HS-5 (cell line): ENCODE results near the gene TK2.
A peak's percentile ranks its signal among the peaks of the same experiment; 100 is the strongest.
"Not testable (repeated sequence)": the region's sequence is repeated elsewhere in the genome, so short reads cannot be mapped to it uniquely, and the experiment has no call there.

Source experiments
- DNase-seq: peaks from one replicate; pipeline ENCODE4 v3.0.0-alpha.2; 2012; ENCODE audit warnings: low read depth

Gene TK2

DNA sequence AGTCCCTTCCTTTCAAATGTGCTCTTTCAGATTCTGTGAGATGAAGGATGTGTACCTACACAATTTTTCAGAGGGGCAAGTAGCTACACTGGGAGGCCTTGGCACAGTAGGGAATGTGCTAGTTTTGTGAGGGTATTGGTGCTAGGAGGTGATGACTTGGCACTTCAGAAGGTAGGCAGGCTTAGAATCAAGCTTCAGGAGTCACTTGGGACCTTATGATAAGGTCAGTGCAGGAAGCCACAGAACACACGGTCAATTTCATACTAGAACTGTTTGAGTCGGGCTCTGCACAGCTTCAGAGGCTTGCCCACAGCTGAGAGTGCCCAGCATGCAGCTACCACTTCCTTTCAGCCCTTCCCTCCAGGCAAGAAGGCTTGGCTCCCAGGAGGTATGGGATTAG lies 22.4 kb upstream of the TK2 start:
- no peak for DNase-seq

DNA sequence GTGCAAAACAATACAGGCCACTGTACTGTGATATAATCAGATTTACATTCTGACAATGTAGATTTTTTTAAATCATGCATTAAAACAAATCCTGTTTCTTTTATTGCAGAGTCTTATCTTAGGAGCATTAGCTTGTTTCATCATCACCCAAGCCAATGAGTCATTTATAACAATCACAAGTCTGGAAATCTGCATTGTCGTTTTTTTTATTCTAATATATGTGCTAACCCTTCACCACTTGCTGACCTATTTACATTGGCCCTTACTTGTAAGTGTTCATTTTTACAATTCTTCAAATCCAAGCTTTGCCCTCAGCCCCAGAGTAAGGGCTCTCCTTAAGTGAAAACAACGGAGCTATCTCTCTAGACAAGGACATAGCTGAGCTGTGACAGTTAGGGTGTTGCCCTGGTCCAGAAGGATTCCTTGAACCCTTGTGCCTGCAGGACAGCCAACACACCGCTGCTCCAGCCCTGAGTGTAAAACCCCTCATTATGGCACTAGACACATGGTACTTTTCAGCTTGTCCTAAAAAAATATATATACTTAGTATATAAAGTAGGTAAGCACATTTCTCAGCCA lies 20.0 kb upstream of the TK2 start:
- DNase-seq = no peak

DNA sequence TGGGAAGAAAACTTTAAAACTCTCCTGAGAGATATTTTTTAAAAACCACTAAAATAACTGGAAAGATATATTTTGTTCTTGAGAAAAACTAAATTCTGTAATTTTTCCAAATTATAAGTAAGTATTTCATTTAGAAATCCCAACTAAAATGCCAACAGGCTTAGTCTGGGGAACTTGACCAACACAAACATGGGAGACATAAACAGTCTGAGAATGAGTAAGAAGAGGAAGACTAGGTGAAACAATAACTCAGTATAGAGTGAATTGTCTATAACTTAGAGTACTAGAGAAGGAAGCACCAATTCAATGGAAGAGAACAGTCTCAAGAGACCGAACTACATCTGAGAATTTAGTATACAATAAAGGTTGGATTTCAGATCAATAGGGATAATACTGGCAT lies 19.2 kb upstream of the TK2 start:
- no peak for DNase-seq

DNA sequence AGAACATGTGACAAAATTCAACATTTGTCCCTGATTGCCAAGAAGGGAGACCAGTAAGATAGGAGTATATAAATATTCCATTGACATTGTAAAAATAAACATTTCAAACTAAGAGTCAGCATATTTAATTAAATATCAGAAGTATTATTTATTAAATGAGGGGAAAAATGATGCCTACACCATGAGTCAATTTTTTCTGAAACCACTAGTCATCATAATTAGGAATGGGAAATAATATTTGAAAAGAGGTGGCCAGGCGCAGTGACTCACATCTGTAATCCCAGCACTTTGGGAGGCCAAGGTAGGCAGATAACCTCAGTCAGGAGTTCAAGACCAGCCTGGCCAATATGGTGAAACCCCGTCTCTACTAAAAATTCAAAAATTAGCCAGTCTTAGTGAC lies 18.4 kb upstream of the TK2 start:
- no peak for DNase-seq

DNA sequence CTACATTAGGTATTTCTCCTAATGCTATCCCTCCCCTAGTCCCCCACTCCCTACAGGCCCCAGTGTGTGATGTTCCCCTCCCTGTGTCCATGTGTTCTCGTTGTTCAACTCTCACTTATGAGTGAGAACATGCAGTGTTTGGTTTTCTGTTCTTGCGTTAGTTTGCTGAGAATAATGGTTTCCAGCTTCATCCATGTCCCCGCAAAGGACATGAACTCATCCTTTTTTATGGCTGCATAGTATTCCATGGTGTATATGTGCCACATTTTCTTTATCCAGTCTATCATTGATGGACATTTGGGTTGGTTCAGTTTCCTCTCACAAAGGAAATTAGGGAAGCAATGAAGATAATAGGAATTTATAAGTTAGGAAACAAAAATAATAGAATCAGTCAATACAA lies 17.3 kb upstream of the TK2 start:
- DNase-seq = not testable (repeated sequence)

DNA sequence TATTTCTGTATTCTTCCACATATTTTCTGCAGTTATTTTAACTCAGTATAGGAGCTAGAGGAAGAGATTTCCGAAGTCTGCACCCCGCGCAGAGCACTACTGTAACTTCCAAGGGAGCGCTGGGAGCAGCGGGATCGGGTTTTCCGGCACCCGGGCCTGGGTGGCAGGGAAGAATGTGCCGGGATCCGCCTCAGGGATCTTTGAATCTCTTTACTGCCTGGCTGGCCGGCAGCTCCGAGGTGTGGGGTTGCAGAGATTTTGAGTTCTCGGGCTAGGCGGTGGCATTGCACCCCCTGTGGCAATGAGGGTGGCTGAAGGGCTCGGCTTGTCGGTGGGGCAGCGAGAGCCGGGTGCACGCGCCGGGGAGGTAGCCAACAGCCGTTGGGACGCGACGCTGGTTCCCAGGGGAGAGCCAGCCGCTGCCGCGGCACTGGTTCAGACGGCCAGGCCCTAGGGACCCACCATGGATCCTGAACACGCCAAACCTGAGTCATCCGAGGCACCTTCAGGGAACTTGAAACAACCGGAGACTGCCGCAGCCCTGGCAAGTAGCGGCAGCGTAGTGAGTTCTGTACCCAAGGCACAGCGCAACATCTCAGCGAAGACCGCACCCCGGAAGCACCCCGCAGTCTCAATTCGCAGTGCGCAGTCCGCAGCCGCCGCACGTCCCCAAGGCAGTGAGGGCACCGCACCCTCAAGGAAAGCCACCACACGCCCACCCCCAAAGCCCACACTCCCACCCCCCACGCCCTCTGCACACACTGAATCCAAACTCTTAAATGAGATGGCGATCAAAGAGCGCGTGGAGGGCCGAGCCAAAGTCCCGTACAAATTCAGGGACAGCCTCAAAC lies 16.4 kb upstream of the TK2 start, which contains the start of gene CMTM1:
TSS of gene CMTM1 (plus strand) at position 389 of the 851 bp plus-strand sequence. CDS start at position 464, 75 bp downstream.
- DNase-seq = no peak

DNA sequence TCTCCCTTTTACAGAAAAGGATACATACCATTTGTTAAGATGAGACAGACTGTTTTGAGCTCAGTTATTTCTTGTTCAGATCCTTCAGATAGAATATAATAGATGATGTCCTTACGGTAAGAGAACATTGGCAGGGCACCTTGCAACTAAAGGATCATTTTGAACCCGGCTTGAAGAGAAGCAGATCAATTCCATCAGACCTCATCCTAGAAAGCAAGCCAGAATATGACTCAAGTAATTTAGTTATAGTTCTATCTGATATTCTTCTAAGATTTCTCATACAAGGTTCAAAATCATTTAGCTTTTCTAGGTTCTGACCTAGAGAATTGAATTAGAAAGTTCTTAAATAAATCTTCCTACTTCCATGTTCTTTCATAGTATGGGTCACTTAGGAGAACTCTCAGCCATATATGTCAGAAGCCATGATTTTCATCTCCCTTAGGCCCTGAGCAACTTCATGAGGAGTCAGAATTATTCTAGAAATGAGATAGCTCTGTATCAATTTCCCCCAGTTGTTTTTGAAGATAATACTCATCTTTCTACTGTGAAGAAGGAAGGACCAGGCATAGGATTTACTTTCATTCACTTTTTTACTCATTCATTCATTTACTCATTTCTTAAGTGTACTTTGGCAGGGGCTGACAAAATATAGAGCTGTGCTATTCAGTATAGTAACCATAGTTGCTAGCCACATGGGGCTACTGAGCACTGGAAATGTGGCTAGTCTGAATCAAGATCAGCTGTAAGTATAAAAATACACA lies 13.8 kb upstream of the TK2 start:
- no peak for DNase-seq

DNA sequence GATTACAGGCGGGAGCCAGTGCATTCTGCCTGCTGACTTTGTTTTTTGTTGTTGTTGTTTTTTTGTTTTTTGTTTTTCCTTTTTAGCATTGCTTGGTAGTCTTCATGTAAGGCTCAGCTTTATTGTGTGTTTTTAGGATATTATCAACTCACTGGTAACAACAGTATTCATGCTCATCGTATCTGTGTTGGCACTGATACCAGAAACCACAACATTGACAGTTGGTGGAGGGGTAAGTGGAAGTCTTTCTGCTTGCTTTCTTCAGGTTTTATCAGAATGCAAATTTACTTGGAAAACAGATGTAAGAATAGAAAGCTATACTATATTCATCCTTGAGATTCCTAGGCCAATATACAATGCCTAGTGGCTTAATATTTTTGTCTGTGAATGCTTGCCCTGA lies 13.1 kb upstream of the TK2 start:
- DNase-seq = no peak

DNA sequence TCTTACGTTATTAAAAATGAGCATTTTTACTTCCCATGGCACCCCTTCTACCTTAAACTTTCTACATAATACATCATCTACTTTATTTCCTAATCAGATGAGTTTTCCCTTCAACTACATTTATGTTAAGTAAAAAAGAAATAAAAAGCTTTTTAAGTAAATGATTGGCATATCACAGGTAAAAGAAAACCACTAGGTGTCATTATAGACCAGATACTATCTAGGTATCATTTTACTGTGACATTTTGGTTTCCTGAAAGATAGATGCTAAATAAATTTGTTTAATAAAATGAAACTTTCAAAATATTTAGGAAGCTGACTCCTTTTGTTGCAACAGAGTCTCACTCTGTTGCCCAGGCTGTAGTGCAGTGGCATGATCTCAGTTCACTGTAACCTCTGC lies 12.5 kb upstream of the TK2 start:
- no peak for DNase-seq

DNA sequence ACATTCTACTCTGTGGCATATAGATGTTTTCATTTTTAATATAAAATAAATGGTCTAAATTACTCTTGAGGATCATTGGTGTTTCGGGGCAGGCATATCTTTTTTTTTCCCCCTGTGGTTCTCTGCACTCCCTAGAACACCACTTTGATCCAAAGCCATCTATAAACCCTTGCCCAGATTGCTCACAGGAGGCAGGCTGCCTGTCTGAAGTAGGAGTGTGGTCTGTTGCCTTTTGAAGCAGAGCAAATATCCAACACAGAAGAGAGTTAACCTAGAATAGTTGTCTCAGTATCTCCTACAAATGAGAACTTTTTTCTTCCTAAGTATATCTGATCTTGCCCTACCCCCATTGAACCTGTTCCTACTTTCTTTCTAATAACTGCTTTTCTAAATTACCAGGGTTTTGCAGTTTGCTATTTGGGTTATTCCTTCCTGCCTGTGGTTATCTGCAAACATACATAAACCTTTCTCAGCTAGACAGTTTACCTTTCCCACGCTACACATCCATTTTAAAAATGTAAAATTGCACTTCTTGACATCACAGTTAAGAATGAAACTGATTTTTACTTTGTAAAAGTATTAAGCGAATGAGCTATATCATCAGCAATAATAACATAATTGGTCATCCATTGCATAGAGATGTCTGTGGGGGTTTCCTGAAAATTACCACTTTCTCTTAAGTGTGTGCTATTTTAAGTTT lies 11.6 kb upstream of the TK2 start:
- DNase-seq = no peak

DNA sequence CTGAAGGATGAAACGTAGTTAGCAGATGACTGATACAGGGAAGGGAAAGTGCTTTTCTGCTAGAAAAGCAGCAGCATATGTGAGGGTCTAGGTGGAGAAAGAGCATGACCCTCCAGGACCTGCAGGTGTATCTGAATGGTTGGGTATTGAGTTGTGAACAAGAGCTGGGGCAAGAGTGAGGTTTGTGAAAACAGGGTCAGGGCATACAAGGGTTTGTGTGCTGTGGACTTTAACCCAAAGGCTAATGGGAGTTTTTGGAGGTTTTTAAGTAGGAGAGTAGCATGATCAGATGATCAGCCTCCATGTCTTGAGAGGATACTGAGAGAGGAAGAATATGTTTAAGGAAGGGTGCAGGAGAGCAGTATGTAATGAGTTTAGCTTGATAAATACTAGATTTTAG lies 10.2 kb upstream of the TK2 start:
- no peak for DNase-seq

DNA sequence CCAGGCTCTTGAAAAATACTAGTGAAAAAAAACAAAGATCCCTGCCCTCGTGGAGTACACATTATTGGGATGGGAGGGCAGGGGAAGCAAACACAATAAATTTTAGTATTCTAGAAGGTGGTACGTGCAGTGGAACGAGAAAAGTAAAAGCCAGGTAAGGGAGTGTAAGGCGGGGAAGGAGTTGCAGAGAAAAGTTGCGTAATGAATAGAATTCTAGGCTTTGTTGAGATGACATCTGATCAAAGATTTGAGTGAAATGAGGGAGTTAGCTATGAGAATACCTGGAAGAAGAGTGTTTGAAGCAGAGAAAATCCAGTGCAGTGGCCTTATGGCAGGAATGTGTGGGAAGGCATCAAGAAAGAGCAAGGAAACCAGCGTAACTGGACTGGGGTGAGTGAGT lies 4.6 kb upstream of the TK2 start:
- no peak for DNase-seq

DNA sequence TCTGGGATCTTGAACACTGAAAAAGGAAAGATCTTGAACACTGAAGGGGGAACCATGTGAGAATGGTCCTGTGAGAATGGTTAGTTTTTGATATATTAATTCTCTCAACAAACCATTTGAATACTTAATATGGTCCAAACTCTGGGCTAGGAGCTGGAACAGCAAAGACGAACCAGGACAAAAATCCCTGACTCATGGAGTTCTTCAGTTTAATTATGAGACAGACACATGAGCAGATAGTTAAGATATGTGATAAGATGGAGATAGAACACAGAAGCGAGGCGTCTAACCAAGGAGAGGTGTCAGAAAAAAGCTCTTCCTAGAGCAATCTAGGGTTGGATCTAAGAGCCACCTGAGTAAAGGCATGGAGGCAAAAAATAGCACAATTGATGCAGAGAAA lies 4.1 kb upstream of the TK2 start:
- DNase-seq = no peak

DNA sequence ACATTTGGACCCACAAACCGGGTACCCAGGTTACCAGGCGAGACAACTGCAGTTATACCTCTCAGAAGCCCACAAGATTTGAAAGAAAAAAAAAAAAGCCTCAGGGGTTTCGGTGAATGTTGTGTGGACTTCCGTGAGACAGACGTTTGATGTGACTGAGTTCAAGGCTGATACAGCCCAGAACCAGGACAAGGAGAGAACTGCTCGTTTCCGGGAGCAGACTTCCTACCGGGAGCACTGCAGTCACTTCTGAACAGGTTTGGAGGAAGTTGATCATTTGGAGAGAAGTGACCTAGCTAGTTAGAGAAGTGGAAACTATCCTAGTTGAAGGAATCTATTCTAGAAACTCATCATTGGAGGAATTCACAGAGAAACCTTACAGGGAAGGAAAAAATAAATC lies 3.3 kb upstream of the TK2 start:
- DNase-seq = no peak

DNA sequence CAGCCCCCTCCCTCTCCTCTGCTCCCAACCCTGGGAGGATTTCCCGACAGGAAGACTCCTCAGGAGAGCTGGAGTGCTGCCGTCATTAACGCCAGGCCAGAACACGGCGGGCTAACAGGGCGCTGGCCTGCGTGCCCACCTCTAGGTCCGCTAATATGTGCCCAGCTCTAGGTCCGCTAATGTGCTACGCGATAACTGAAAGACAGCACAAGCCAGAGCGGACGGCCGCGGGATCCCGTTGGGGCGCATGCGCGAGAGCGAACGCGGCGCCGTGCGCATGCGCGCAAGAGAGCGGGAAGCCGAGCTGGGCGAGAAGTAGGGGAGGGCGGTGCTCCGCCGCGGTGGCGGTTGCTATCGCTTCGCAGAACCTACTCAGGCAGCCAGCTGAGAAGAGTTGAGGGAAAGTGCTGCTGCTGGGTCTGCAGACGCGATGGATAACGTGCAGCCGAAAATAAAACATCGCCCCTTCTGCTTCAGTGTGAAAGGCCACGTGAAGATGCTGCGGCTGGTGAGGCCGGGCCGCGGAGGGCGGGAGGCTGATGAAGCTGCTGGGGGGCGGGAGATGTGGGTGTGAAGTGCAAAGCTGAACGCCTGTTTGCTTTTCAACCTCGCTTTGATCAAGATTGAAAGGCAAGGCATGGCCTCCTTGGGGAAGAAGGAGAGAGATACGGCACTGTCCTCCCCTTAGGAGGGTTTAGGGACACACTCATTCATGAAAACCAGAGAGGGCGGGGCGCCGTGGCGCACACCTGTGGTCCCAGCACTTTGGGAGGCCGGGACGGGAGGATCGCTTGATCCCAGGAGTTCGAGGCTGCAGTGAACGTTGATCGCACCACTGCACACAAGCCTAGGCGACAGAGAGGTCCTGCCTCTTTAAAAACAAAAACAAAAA lies 2.6 kb upstream of the TK2 start, which contains the start of gene CKLF:
TSS of gene CKLF (plus strand) at position 291 of the 892 bp plus-strand sequence. CDS start at position 431, 140 bp downstream.
- DNase-seq = peak; percentile 70

DNA sequence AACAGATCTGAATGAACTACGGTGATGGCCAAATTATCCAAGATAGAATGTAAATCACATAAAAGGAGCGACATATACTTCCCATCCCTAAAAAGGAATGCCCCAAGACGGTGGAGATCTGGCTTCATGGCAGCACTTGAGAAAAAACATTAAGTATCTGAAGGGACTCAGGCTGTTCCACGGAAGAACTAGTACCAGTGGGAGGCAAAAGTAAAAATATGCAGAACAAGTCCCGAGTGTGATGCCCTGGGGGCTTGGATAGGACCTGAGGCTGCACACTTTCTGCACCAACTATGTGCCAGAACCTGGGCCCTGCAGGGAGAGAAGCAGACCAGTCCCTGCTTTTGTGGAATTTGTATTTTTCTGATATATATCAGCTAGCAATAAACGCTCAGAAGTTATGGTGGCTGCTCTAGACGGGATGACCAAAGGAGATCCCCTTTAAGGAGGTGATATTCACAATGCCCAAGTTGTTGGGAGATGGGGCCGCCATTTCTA lies 1.9 kb upstream of the TK2 start:
- no peak for DNase-seq

DNA sequence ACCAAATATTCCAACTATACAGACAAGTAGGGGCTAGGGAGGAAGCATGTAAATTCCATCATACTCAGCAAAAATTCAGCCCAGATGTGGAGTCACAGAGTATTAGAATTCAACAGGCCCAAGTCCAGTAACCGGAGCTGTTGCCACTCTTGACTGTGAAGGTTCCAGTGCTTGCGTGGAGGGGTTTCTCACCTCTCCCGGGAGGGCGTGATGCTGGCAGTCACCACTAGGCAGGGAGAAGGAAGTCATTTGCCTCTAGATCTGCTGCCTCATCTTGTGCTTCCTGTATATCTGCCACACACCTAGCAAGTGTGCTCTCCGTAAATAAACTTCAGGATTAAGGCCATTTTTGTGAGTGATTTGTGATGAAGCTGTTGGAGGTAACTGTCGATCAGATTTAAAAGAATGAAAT lies 1.4 kb upstream of the TK2 start:
- DNase-seq = no peak

DNA sequence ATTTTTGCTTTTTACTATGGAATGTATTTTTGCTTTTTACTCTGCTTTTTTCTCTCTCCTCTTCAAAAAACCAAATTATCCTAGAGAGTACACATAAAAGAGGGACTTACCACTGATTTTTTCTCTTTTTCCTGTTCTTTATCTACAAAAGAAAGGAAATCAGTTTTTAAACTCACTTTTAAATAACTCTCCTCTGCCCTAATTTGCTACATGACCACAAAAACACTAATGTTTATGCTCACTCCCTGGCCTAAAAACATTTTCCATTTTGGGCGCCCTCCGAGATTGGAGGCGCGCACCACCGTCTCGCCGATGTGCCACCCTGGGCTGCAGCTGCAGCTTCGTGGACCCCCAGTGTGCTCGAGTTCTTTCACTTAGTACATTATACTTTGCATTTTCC lies 1.1 kb downstream of the TK2 start:
- no peak for DNase-seq

DNA sequence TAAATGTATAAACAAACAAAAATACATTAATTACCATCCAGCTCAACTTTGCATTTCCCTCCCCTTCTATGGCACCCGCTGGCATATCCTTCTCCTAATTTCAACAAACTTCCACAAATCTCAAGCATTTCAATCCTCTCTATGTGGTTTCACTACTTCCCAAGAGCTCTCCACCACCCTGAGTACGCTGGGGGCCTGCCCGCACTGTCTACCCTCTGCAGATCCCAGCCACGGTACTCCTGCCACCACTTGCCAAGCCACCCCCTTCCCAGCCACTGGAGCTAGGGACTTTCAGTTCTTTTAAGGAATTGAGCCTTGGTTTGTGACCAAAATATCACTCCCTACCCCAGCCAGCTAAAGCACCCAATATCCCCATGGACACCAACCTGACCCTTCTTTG lies 1.9 kb downstream of the TK2 start:
- no peak for DNase-seq

DNA sequence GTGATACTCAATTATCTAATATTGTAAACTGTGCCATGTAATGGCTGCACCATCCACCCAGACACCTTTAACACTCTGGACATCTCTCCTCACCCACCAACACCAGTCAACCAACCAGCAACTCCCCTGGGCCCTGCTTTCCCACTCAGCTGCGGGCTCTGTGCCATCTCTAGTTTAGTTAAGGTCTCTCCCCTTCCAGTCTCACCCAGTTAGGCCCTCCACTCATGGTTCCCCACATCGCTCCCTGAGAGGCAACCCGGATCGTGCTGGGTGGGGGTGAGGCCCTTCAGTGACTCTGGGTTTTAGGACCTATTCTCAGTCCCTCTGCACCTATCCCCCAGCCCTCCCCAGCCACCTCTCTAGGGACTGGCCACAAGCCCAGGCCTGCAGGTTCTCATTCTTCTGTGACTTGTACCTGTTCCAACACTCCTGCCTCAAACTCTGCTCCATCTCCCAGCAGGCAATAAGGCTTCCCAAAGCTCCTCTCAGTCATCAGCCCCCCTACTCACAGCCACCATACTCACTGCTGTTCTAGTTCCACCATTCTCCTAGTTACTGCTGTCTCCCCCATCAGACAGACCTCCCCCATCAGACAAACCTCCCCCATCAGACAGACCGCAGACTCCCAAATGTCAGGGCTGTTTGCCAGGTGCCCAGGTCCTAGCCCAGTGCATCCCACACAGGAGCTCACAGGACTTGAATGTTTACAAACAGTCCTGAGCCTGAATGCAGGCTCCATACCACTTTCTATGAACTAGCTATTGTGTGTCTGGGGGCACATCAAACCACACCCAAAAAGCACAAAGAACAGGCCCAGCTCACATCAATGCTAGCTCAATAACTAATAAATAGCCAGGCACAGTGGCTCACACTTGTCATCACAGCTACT lies 2.6 kb downstream of the TK2 start:
- no peak for DNase-seq
